GM12878 (cell line): ENCODE measurements around the gene USP15. TPM values are rescaled to one million over a fixed set of nuclear protein-coding genes. Genes with fewer than 3 reads are reported as not detected.

Experiments
- ATAC-seq: fragments of 200-7000 bp; cut with Tn5 transposase; 3 replicates; pipeline ENCODE4 v1.9.1; 2020; ENCODE audit warnings: mild to moderate bottlenecking, moderate library complexity
- BruUV-seq: library from RNA; stranded (reverse); fragments of 400-500 nt; replicated peaks from 2 replicates; lab custom pipeline; 2021; lab: Mats Ljungman, UMichigan
- CTCF ChIA-PET: fragments of 300-600 bp; sonication (Branson Sonifier 250); formaldehyde crosslinking; extraction: SDS; loops from one replicate; lab custom pipeline; 2021; ENCODE audit warnings: inconsistent platforms; lab: Yijun Ruan, JAX
- POLR2A ChIA-PET: fragments of 350-600 bp; formaldehyde crosslinking; extraction: SDS; loops from one replicate; lab custom pipeline; 2021; ENCODE audit warnings: inconsistent platforms; lab: Charles Lee
- RAD21 ChIA-PET: fragments of 300-600 bp; sonication (Branson Sonifier 250); formaldehyde crosslinking; loops from one replicate; lab custom pipeline; 2023; ENCODE audit warnings: antibody characterized with exemption; ENCODE audit not compliant: unreplicated experiment; lab: Charles Lee
- SMC1A ChIA-PET: fragments of 300-600 bp; sonication (Branson Sonifier 250); formaldehyde crosslinking; loops from one replicate; lab custom pipeline; 2023; ENCODE audit not compliant: unreplicated experiment, uncharacterized antibody; lab: Charles Lee
- DNase-seq: peaks from one replicate; pipeline ENCODE4 v3.0.0-alpha.2; 2011; ENCODE audit warnings: low read depth, low spot score
- FAIRE-seq: peaks from 3 replicates; lab custom pipeline; 2011; peaks lifted over from hg19 to GRCh38; lab: Jason Lieb, UNC
- H2AFZ ChIP-seq: 2 replicates; pipeline ENCODE4 v1.6.0; 2011; ENCODE audit warnings: low read depth, low read length, control low read depth; ENCODE audit not compliant: control insufficient read depth
- H3K27ac ChIP-seq: 2 replicates; pipeline ENCODE4 v1.5.1; 2011; ENCODE audit warnings: control low read depth; ENCODE audit not compliant: control insufficient read depth, insufficient read depth
- H3K27me3 ChIP-seq, 2 experiments: replicated peaks in 1 of 2; 2 replicates each; pipeline versions ENCODE4 v1.6.0 to v1.6.1; 2011; ENCODE audit warnings: low read length in 1 of 2; ENCODE audit not compliant: control insufficient read depth in 2 of 2, insufficient read depth in 2 of 2
- H3K36me3 ChIP-seq, 2 experiments: 2 replicates each; pipeline ENCODE4 v1.5.1; 2011; ENCODE audit warnings: low read length in 1 of 2; ENCODE audit not compliant: control insufficient read depth in 2 of 2, insufficient read depth in 2 of 2
- H3K4me1 ChIP-seq: 2 replicates; pipeline ENCODE4 v1.6.1; 2011; ENCODE audit warnings: mild to moderate bottlenecking, low read length, moderate library complexity, mixed read lengths; ENCODE audit not compliant: control insufficient read depth, insufficient read depth
- H3K4me2 ChIP-seq: 2 replicates; pipeline ENCODE4 v1.6.0; 2011; ENCODE audit warnings: control low read depth; ENCODE audit not compliant: control insufficient read depth, insufficient read depth
- H3K4me3 ChIP-seq: fragments of 200-600 bp; sonication (generic); 2 replicates; pipeline ENCODE4 v1.5.1; 2016
- H3K79me2 ChIP-seq: 2 replicates; pipeline ENCODE4 v1.6.0; 2011; ENCODE audit warnings: low read length; ENCODE audit not compliant: control insufficient read depth, insufficient read depth
- H3K9ac ChIP-seq: 2 replicates; pipeline ENCODE4 v1.8.0; 2011; ENCODE audit warnings: low read length, control low read depth, mixed read lengths; ENCODE audit not compliant: control insufficient read depth, insufficient read depth
- H3K9me3 ChIP-seq: replicated peaks from 3 replicates; pipeline ENCODE4 v1.5.1; 2011; ENCODE audit warnings: mild to moderate bottlenecking, low read length; ENCODE audit not compliant: control insufficient read depth, insufficient read depth
- H4K20me1 ChIP-seq: 2 replicates; pipeline ENCODE4 v1.6.0; 2011; ENCODE audit not compliant: control insufficient read depth, insufficient read depth
- BHLHE40 ChIP-seq, 2 experiments: fragments of 450-650 bp in 1 of 2; IDR thresholded peaks; 2 replicates each; pipeline ENCODE4 v1.6.1; 2011 to 2017; ENCODE audit warnings: low read depth in 2 of 2, borderline replicate concordance in 1 of 2, improper control_type of control experiment in 1 of 2, low read length in 1 of 2, mild to moderate bottlenecking in 1 of 2
- ESRRA ChIP-seq: IDR thresholded peaks from 2 replicates; pipeline ENCODE4 v1.6.1; 2012; ENCODE audit warnings: mild to moderate bottlenecking, low read length, improper control_type of control experiment
- KAT2A ChIP-seq: conservative IDR thresholded peaks from 2 replicates; pipeline ENCODE4 v1.6.1; 2011; ENCODE audit warnings: low read depth, low read length; ENCODE audit not compliant: control insufficient read depth
- PAX5 ChIP-seq: IDR thresholded peaks from 2 replicates; pipeline ENCODE4 v1.6.1; 2011; ENCODE audit warnings: low read depth, low read length, borderline replicate concordance
- RB1 ChIP-seq: fragments of 450-650 bp; formaldehyde crosslinking; IDR thresholded peaks from 2 replicates; pipeline ENCODE4 v1.6.1; 2017; ENCODE audit warnings: mild to moderate bottlenecking, borderline replicate concordance
- STAT1 ChIP-seq: fragments of 450-650 bp; conservative IDR thresholded peaks from 2 replicates; pipeline ENCODE4 v1.6.1; 2014; ENCODE audit warnings: antibody characterized with exemption, mild to moderate bottlenecking
- WGBS: methylation state at CpG from one replicate; pipeline ENCODE4 v1.1.6; 2016; ENCODE audit warnings: low lambda C conversion rate; ENCODE audit not compliant: insufficient replicate concordance, insufficient coverage; ENCODE audit errors: missing lambda C conversion rate; 5-methylcytosine and 5-hydroxymethylcytosine counted together
- in situ Hi-C: fragments of 300-500 bp; cut with MboI; formaldehyde crosslinking; loops from 9 replicates; pipeline ENCODE4 v1.14.3; 2018; ENCODE audit warnings: mixed read lengths
- intact Hi-C: fragments of 100-400 bp; cut with micrococcal nuclease; formaldehyde crosslinking; loops from one replicate; pipeline ENCODE4 v1.14.2; 2022; ENCODE audit not compliant: unreplicated experiment
- polyA plus RNA-seq, 11 experiments: library from polyadenylated mRNA; depleted of rRNA in 4 of 11; unstranded in 6 of 11; stranded (reverse) in 5 of 11; fragments of >200 nt; fragmentation: Nextera tagmentation in 4 of 11; fragmentation: Illumina TruSeq in 1 of 11; extraction: Ambion mirVana in 4 of 11; extraction: Trizol in 1 of 11; gene quantifications; 1 replicate in 1 of 11; 2 replicates in 10 of 11; pipeline versions ENCODE4 v1.2.1 to v1.2.3, GENCODE V29; 2011 to 2016; ENCODE audit warnings: inconsistent platforms in 2 of 11, missing spikeins in 2 of 11, low read depth in 1 of 11
- total RNA-seq, 4 experiments: library from RNA; depleted of rRNA in 3 of 4; stranded (reverse); fragments of >200 nt in 3 of 4; fragmentation: Illumina TruSeq in 1 of 4; extraction: Trizol in 1 of 4; gene quantifications; 2 replicates each; pipeline versions ENCODE4 v1.2.1 to v1.2.3, GENCODE V29; 2013 to 2021
- TF ChIP-seq, protein P1 (sequence below): fragments of 450-650 bp; IDR thresholded peaks from 2 replicates; pipeline ENCODE4 v1.6.1; 2017; ENCODE audit warnings: mild to moderate bottlenecking
- TF ChIP-seq, protein P2 (sequence below): fragments of 450-650 bp; IDR thresholded peaks from 2 replicates; pipeline ENCODE4 v1.6.1; 2016; ENCODE audit warnings: mild to moderate bottlenecking
- TF ChIP-seq, protein P3 (sequence below): IDR thresholded peaks from 2 replicates; pipeline ENCODE4 v1.6.1; 2011; ENCODE audit warnings: low read depth, low read length, improper control_type of control experiment, borderline replicate concordance
- TF ChIP-seq, protein P4 (sequence below): IDR thresholded peaks from 2 replicates; pipeline ENCODE4 v1.6.1; 2012; ENCODE audit warnings: low read depth, low read length, improper control_type of control experiment

USP15 gene
- total and polyA plus RNA-seq, 10 of the 15 experiments (the other 5 are each of a cell fraction or from before 2014, with no cell fraction given), result 57.6 to 101 (median 90.2) TPM

DNA sequence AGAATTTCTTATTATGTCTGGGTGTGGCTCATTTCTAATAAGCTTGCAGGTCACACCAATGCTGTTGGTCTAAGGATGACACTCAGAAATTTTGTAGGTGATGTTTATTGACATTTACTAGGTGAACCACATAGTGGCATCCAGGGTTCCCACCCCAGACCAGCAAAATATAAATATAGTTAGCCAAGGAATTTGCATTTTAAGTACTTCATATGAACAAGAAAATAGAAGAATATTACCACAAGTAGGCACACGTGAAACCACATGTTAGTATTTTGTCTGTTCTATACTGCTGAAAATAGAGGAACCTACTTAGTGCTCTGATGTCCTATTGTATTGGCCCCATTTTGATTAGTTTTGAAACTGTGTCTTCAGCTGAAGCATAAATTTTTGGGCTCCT lies 71.1 kb downstream of the USP15 start:
- H3K9ac ChIP-seq, result no peak overlapping the region
- intact Hi-C loops, result no loop called here
- BruUV-seq, result no TSS peak
- H3K4me1 ChIP-seq, result no peaks in the 10 kb centered on the region
- in situ Hi-C loops, result no loop called here
- no peaks in the 10 kb centered on the region for H3K27me3 ChIP-seq
- RAD21 ChIA-PET, result no interaction called here
- SMC1A ChIA-PET, result interaction anchor here (0.7 to 0.9 kb wide), 3 partner anchors 23 to 264 kb away, joined by 3 read pairs; no protein-coding TSS in a partner anchor
- H3K79me2 ChIP-seq, result peaks cover 2% of the 10 kb centered on the region; the same call in 1 of the 2 replicates
- CTCF ChIA-PET, result interaction anchor here (0.6 to 0.8 kb wide), 2 partner anchors 10 to 466 kb away, joined by 3 read pairs; no protein-coding TSS in a partner anchor
- 56% methylated on average over 1 of the region's 1 CpG for WGBS
- no peak for DNase-seq
- POLR2A ChIA-PET, result no interaction called here
- H3K27ac ChIP-seq, result no peak overlapping the region
- TF ChIP-seq RB1, result no peak
- 0 out of 4 replicates have a peak, but pooled peaks of 1 of the 2 experiments have one; percentile 14 for TF ChIP-seq BHLHE40 (IDR thresholded peaks at IDR 0.05; ENCODE audit: borderline replicate concordance in 1 of 2, low read depth in 2 of 2, low read length in 1 of 2)
- peaks cover 0 to 3% of the 10 kb centered on the region in 2 experiments; a peak in 2 of 4 replicates for H3K36me3 ChIP-seq
- no peak overlapping the region for H3K4me2 ChIP-seq
- no peaks in the 10 kb centered on the region; the same call in 1 of the 3 replicates for H3K9me3 ChIP-seq
- no peak for FAIRE-seq
- no peaks in the 10 kb centered on the region for H4K20me1 ChIP-seq
- H2AFZ ChIP-seq, result no peak overlapping the region
- ATAC-seq, result no peak; the same call in 2 of the 3 replicates
- no peak overlapping the region for H3K4me3 ChIP-seq

DNA sequence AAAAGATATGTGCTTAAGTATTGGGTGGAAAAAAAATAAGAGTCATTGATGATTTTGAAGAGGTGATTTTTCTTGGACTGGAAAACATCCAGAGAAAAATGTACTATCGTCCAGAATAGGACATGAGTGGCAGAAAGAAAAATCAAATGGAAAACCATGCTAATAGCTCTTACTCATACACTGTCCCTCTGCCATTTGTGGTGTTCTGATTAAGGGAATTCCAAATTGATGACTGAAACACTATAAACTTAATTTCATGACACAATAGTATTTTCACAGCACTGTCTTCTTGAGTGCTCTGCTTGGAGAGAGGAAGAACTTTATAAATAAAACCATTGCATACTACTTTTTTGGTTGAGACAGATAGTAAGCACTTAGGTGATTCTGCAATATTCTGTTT lies 72.4 kb downstream of the USP15 start:
- no peak for ATAC-seq
- no peak overlapping the region for H3K27ac ChIP-seq
- in situ Hi-C loops, result no loop called here
- no peak for TF ChIP-seq PAX5
- no peak for TF ChIP-seq STAT1
- TF ChIP-seq, protein P1, sequence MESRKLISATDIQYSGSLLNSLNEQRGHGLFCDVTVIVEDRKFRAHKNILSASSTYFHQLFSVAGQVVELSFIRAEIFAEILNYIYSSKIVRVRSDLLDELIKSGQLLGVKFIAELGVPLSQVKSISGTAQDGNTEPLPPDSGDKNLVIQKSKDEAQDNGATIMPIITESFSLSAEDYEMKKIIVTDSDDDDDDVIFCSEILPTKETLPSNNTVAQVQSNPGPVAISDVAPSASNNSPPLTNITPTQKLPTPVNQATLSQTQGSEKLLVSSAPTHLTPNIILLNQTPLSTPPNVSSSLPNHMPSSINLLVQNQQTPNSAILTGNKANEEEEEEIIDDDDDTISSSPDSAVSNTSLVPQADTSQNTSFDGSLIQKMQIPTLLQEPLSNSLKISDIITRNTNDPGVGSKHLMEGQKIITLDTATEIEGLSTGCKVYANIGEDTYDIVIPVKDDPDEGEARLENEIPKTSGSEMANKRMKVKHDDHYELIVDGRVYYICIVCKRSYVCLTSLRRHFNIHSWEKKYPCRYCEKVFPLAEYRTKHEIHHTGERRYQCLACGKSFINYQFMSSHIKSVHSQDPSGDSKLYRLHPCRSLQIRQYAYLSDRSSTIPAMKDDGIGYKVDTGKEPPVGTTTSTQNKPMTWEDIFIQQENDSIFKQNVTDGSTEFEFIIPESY, result no peak
- no peak for TF ChIP-seq KAT2A
- TF ChIP-seq, protein P2, sequence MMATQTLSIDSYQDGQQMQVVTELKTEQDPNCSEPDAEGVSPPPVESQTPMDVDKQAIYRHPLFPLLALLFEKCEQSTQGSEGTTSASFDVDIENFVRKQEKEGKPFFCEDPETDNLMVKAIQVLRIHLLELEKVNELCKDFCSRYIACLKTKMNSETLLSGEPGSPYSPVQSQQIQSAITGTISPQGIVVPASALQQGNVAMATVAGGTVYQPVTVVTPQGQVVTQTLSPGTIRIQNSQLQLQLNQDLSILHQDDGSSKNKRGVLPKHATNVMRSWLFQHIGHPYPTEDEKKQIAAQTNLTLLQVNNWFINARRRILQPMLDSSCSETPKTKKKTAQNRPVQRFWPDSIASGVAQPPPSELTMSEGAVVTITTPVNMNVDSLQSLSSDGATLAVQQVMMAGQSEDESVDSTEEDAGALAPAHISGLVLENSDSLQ, result no peak
- TF ChIP-seq, protein P3, sequence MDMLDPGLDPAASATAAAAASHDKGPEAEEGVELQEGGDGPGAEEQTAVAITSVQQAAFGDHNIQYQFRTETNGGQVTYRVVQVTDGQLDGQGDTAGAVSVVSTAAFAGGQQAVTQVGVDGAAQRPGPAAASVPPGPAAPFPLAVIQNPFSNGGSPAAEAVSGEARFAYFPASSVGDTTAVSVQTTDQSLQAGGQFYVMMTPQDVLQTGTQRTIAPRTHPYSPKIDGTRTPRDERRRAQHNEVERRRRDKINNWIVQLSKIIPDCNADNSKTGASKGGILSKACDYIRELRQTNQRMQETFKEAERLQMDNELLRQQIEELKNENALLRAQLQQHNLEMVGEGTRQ, result no peak
- TF ChIP-seq ESRRA, result no peak
- TF ChIP-seq, protein P4, sequence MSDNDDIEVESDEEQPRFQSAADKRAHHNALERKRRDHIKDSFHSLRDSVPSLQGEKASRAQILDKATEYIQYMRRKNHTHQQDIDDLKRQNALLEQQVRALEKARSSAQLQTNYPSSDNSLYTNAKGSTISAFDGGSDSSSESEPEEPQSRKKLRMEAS, result no peak

More for the DNA sequence above, 72.4 kb downstream of the USP15 start:
- no peak overlapping the region for H3K9ac ChIP-seq
- CTCF ChIA-PET, result no interaction called here
- H4K20me1 ChIP-seq, result no peaks in the 10 kb centered on the region
- no peaks in the 10 kb centered on the region for H3K4me1 ChIP-seq
- no peak overlapping the region for H3K4me2 ChIP-seq
- H3K4me3 ChIP-seq, result no peak overlapping the region
- peaks cover 2% of the 10 kb centered on the region; the same call in 1 of the 2 replicates for H3K79me2 ChIP-seq
- DNase-seq, result no peak
- SMC1A ChIA-PET, result interaction anchor here (1.0 kb wide), 1 partner anchor 16 kb away, joined by 4 read pairs; no protein-coding TSS in a partner anchor
- no peaks in the 10 kb centered on the region for H3K27me3 ChIP-seq
- POLR2A ChIA-PET, result no interaction called here
- H2AFZ ChIP-seq, result no peak overlapping the region
- no TSS peak for BruUV-seq
- 100% methylated on average over 1 of the region's 1 CpG for WGBS
- FAIRE-seq, result no peak
- intact Hi-C loops, result no loop called here
- RAD21 ChIA-PET, result no interaction called here
- peaks cover 0 to 3% of the 10 kb centered on the region in 2 experiments; a peak in 2 of 4 replicates for H3K36me3 ChIP-seq
- H3K9me3 ChIP-seq, result no peaks in the 10 kb centered on the region; the same call in 1 of the 3 replicates
